ENCODE data around the gene WNT3A.

- no peak for TF ChIP-seq YY1 (tag by site-specific recombination; IDR thresholded peaks at IDR 0.05)
- no peak for TF ChIP-seq CTCF (tag by site-specific recombination; IDR thresholded peaks at IDR 0.05)
- no peak for TF ChIP-seq KLF10 (tag by site-specific recombination; IDR thresholded peaks at IDR 0.05)
- TF ChIP-seq ZNF394 (tag by site-specific recombination; IDR thresholded peaks at IDR 0.05; ENCODE audit: borderline replicate concordance), result no peak
- TF ChIP-seq ZNF449 (tag by site-specific recombination; IDR thresholded peaks at IDR 0.05), result no peak
- TF ChIP-seq ZNF266 (tag by site-specific recombination; IDR thresholded peaks at IDR 0.05; ENCODE audit: low read depth), result no peak
- TF ChIP-seq TCF7L2 (IDR thresholded peaks at IDR 0.05; ENCODE audit: borderline replicate concordance, low read depth, low read length), result no peak
- TF ChIP-seq KLF16 (tag by site-specific recombination; IDR thresholded peaks at IDR 0.05), result no peak
- TF ChIP-seq ZBTB7A (tag by site-specific recombination; IDR thresholded peaks at IDR 0.05; ENCODE audit: low read depth), result no peak
- no peak for TF ChIP-seq ATF2 (tag by site-specific recombination; IDR thresholded peaks at IDR 0.05; ENCODE audit: low read depth)
- TF ChIP-seq ZNF23 (tag by site-specific recombination; IDR thresholded peaks at IDR 0.05; ENCODE audit: borderline replicate concordance), result no peak
These were observed 25.2 kb downstream of the WNT3A start for GRCh38 chr1:228032041-228032440.
